ENCODE results near the gene KCNIP4.

- TF ChIP-seq POLR2AphosphoS5 (IDR thresholded peaks at IDR 0.05; ENCODE audit: low read length) (no peak), POLR2A (IDR thresholded peaks at IDR 0.05; ENCODE audit: low read depth, low read length) (no peak), YY1 (IDR thresholded peaks at IDR 0.05; ENCODE audit: low read depth, low read length) (no peak), BCL11A (IDR thresholded peaks at IDR 0.05; ENCODE audit: low read depth, low read length) (no peak), EP300 (IDR thresholded peaks at IDR 0.05; ENCODE audit: borderline replicate concordance in 1 of 2, control insufficient read depth in 1 of 2, low read depth in 2 of 2, low read length in 2 of 2) (no peak)
These were observed 942.9 kb downstream of the KCNIP4 start for GRCh38 chr4:21005647-21006046.

Measured in GM12878 (cell line).